Testis (tissue), 2 donors: ENCODE results near the gene TSPAN17.

Experiments used
- POLR2A ChIP-seq: fragments of 450-650 bp; IDR thresholded peaks from one replicate; pipeline ENCODE4 v1.6.1; 2017; ENCODE audit warnings: antibody characterized with exemption, mild to moderate bottlenecking, moderate library complexity
- TF ChIP-seq, protein P1 (sequence below), 3 experiments: fragments of 450-650 bp in 2 of 3; fragments of 200-600 bp in 1 of 3; sonication (generic) in 1 of 3; IDR thresholded peaks; one replicate each; pipeline ENCODE4 v1.5.1; 2016 to 2019; ENCODE audit warnings: antibody characterized with exemption in 3 of 3, mild to moderate bottlenecking in 2 of 3, moderate library complexity in 1 of 3

DNA sequence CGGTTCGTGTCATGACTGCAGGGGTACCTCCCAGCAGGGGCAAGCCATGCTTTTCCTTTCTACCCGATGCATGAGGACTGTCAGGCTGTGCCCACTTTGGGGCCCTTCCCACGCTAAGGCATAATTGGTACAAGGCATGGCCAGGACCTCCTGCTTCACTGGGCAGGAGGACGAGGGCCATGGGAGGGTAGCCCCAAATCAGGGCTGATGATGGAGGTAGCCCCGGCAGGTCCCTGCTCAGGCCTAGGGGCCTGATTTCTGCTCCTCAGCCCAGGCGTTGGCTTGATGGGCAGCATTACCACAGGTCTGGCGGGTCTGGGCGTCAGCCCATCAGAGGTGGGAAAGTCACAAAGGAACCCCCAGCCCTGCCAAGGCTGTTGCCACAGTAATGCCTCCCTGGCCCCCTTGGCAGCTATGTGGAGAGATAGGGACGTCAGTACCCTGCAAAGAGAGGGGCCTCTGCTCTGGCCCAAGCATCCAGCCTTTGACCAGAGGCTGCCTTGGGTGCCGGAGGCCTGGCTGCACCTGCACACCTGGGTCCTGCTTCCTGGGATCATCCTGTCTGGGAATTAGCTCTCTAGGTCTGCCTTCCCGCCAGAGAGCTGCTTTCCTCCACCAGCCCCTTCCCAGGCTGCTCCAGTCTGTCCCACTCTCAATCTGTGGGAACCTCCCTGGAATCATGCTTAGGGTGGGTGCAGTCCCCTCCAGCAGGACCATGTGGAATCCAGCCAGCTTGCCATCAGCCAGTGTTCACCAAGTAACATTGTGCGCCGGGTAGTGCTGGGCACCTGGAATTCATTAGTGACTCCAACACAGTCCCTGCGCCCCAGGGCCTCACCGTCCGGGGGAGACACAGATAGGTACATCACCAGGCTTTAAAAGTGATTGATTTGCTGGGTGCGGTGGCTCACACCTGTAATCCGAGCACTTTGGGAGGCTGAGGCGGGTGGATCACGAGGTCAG lies 15.4 kb downstream of the TSPAN17 start:
- TF ChIP-seq, protein P1, sequence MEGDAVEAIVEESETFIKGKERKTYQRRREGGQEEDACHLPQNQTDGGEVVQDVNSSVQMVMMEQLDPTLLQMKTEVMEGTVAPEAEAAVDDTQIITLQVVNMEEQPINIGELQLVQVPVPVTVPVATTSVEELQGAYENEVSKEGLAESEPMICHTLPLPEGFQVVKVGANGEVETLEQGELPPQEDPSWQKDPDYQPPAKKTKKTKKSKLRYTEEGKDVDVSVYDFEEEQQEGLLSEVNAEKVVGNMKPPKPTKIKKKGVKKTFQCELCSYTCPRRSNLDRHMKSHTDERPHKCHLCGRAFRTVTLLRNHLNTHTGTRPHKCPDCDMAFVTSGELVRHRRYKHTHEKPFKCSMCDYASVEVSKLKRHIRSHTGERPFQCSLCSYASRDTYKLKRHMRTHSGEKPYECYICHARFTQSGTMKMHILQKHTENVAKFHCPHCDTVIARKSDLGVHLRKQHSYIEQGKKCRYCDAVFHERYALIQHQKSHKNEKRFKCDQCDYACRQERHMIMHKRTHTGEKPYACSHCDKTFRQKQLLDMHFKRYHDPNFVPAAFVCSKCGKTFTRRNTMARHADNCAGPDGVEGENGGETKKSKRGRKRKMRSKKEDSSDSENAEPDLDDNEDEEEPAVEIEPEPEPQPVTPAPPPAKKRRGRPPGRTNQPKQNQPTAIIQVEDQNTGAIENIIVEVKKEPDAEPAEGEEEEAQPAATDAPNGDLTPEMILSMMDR (IDR thresholded peaks at IDR 0.05), result no peak
- no peak for TF ChIP-seq POLR2A
